SU-DHL-6 (cell line): ENCODE results near the gene DOCK8.
"Not testable (repeated sequence)": the region's sequence is repeated elsewhere in the genome, so short reads cannot be mapped to it uniquely, and the experiment has no call there.

Experiments
- H2AFZ ChIP-seq: fragments of 200-600 bp; sonication (generic); 2 replicates; pipeline ENCODE4 v1.6.1; 2014; ENCODE audit warnings: low read depth, mild to moderate bottlenecking, moderate library complexity, mixed read lengths, antibody characterized with exemption, low read length; ENCODE audit not compliant: severe bottlenecking
- H3F3A ChIP-seq: fragments of 200-600 bp; shearing (Covaris generic); 2 replicates; pipeline ENCODE4 v1.6.0; 2016; ENCODE audit warnings: antibody characterized with exemption, mild to moderate bottlenecking; ENCODE audit not compliant: insufficient read depth
- H3K27ac ChIP-seq: fragments of 200-600 bp; sonication (generic); 2 replicates; pipeline ENCODE4 v1.5.1; 2016; ENCODE audit warnings: low read depth, mild to moderate bottlenecking, low read length, moderate library complexity, mixed read lengths
- H3K27me3 ChIP-seq: fragments of 200-600 bp; sonication (generic), shearing (Covaris generic); 2 replicates; pipeline ENCODE4 v1.6.0; 2014; ENCODE audit warnings: mild to moderate bottlenecking, low read length
- H3K36me3 ChIP-seq: fragments of 200-600 bp; sonication (generic); 2 replicates; pipeline ENCODE4 v1.6.1; 2014; ENCODE audit warnings: mild to moderate bottlenecking, low read length, mixed read lengths
- H3K4me2 ChIP-seq: fragments of 300-600, 200-600 bp; shearing (Covaris generic), sonication (generic); 2 replicates; pipeline ENCODE4 v1.6.0; 2014; ENCODE audit warnings: low read length, low read depth, mild to moderate bottlenecking; ENCODE audit not compliant: poor library complexity, severe bottlenecking
- H3K4me3 ChIP-seq: fragments of 200-600 bp; sonication (generic); 2 replicates; pipeline ENCODE4 v1.5.1; 2014; ENCODE audit warnings: antibody characterized with exemption, low read length, mild to moderate bottlenecking, mixed read lengths; ENCODE audit not compliant: insufficient read depth, poor library complexity, severe bottlenecking
- H3K79me2 ChIP-seq: fragments of 200-600 bp; sonication (generic); 2 replicates; pipeline ENCODE4 v1.6.1; 2014; ENCODE audit warnings: mild to moderate bottlenecking, low read length, moderate library complexity; ENCODE audit not compliant: insufficient read depth
- H3K9ac ChIP-seq: fragments of 200-600 bp; sonication (generic); 2 replicates; pipeline ENCODE4 v1.7.0; 2014; ENCODE audit warnings: mild to moderate bottlenecking, low read length
- H3K9me2 ChIP-seq: fragments of 200-600 bp; sonication (generic); replicated peaks from 2 replicates; pipeline ENCODE4 v1.6.1; 2014; ENCODE audit warnings: low read length; ENCODE audit not compliant: insufficient read depth
- H3K9me3 ChIP-seq: fragments of 200-600 bp; sonication (generic); 2 replicates; pipeline ENCODE4 v1.6.1; 2014; ENCODE audit warnings: low read length, mixed read lengths; ENCODE audit not compliant: insufficient read depth
- H4K20me1 ChIP-seq: fragments of 200-600 bp; sonication (generic); 2 replicates; pipeline ENCODE4 v1.6.1; 2014; ENCODE audit warnings: low read depth, mild to moderate bottlenecking, antibody characterized with exemption, low read length, moderate library complexity, mixed read lengths
- CTCF ChIP-seq: fragments of 200-600 bp; sonication (generic); IDR thresholded peaks from one replicate; pipeline ENCODE4 v1.5.1; 2017; ENCODE audit warnings: antibody characterized with exemption, mild to moderate bottlenecking, low read length, moderate library complexity; ENCODE audit not compliant: insufficient read depth, poor library complexity, severe bottlenecking
- EZH2phosphoT487 ChIP-seq: fragments of 200-600 bp; sonication (generic), shearing (Covaris generic); conservative IDR thresholded peaks from 2 replicates; pipeline ENCODE4 v1.6.1; 2018; ENCODE audit warnings: mild to moderate bottlenecking, antibody characterized with exemption, low read length, moderate library complexity, mixed read lengths

Gene DOCK8

GRCh38 chr9:405341-405740 lies 190.7 kb downstream of the DOCK8 start:
- peaks cover 62% of the 10 kb centered on the region for H3K36me3 ChIP-seq
- H3F3A ChIP-seq, result no peaks in the 10 kb centered on the region
- no peaks in the 10 kb centered on the region for H3K79me2 ChIP-seq
- H3K27ac ChIP-seq, result no peak overlapping the region
- no peaks in the 10 kb centered on the region for H3K9me3 ChIP-seq
- H3K9me2 ChIP-seq, result no peaks in the 10 kb centered on the region
- TF ChIP-seq EZH2phosphoT487, result no peak
- TF ChIP-seq CTCF, result no peak
- no peak overlapping the region for H3K4me2 ChIP-seq
- no peak overlapping the region for H3K4me3 ChIP-seq
- no peak overlapping the region for H3K9ac ChIP-seq
- no peaks in the 10 kb centered on the region for H3K27me3 ChIP-seq
- H4K20me1 ChIP-seq, result no peaks in the 10 kb centered on the region
- H2AFZ ChIP-seq, result no peak overlapping the region

- H2AFZ ChIP-seq, result no peak overlapping the region
Observed at GRCh38 chr9:406886-407654, 192.4 kb downstream of the DOCK8 start.

GRCh38 chr9:409655-410054 lies 195.0 kb downstream of the DOCK8 start:
- peaks cover 46% of the 10 kb centered on the region for H3K36me3 ChIP-seq
- H3K27ac ChIP-seq, H3K4me3 ChIP-seq, H3F3A ChIP-seq, H2AFZ ChIP-seq, H3K9ac ChIP-seq, H3K4me2 ChIP-seq, H3K79me2 ChIP-seq, H3K9me3 ChIP-seq, H3K9me2 ChIP-seq, H3K27me3 ChIP-seq, H4K20me1 ChIP-seq: not testable (repeated sequence)

More at GRCh38 chr9:406886-407654, 192.4 kb downstream of the DOCK8 start:
- Histone ChIP-seq H3K9me3 (no peaks in the 10 kb centered on the region), H3K27me3 (no peaks in the 10 kb centered on the region), H3K9ac (no peak overlapping the region), H3K4me2 (no peak overlapping the region), H4K20me1 (no peaks in the 10 kb centered on the region), H3K36me3 (peaks cover 56% of the 10 kb centered on the region), H3F3A (no peaks in the 10 kb centered on the region), H3K9me2 (no peaks in the 10 kb centered on the region), H3K4me3 (no peak overlapping the region), H3K79me2 (no peaks in the 10 kb centered on the region), H3K27ac (no peak overlapping the region)
- TF ChIP-seq CTCF, result no peak
- no peak for TF ChIP-seq EZH2phosphoT487

- no peaks in the 10 kb centered on the region for H4K20me1 ChIP-seq
- no peaks in the 10 kb centered on the region for H3K9me3 ChIP-seq
- no peaks in the 10 kb centered on the region for H3K79me2 ChIP-seq
- no peak overlapping the region for H3K9ac ChIP-seq
- H3K4me2 ChIP-seq, result no peak overlapping the region
- no peak for TF ChIP-seq EZH2phosphoT487
- no peak for TF ChIP-seq CTCF
- peaks cover 18% of the 10 kb centered on the region for H3K36me3 ChIP-seq
- no peak overlapping the region for H2AFZ ChIP-seq
- no peak overlapping the region for H3K4me3 ChIP-seq
- H3K27ac ChIP-seq, result no peak overlapping the region
- no peaks in the 10 kb centered on the region for H3K27me3 ChIP-seq
- no peaks in the 10 kb centered on the region for H3F3A ChIP-seq
- no peaks in the 10 kb centered on the region for H3K9me2 ChIP-seq
Observed at GRCh38 chr9:414595-414994, 199.9 kb downstream of the DOCK8 start.
